MCF 10A (cell line): ENCODE results near the gene MYO5C. TPM values are rescaled to one million over a fixed set of nuclear protein-coding genes. Genes with fewer than 3 reads are reported as not detected.
A peak's percentile ranks its signal among the peaks of the same experiment; 100 is the strongest.

Experiments used
- BruUV-seq: library from RNA; stranded (reverse); fragments of 400-500 nt; replicated peaks from 2 replicates; lab custom pipeline; 2021; lab: Mats Ljungman, UMichigan
- CTCF ChIA-PET: fragments of 300-600 bp; sonication (Branson Sonifier 250); formaldehyde crosslinking; extraction: SDS; loops from one replicate; lab custom pipeline; 2021; ENCODE audit warnings: antibody characterized with exemption, inconsistent platforms; lab: Yijun Ruan, JAX
- POLR2A ChIA-PET: fragments of 300-600, 350-650 bp; sonication (Branson Sonifier 250); formaldehyde crosslinking; extraction: SDS; loops from one replicate; lab custom pipeline; 2020; ENCODE audit warnings: antibody characterized with exemption, inconsistent platforms; lab: Yijun Ruan, JAX
- DNase-seq: peaks from one replicate; pipeline ENCODE4 v3.0.0-alpha.2; 2018; ENCODE audit not compliant: unreplicated experiment
- H3K27ac Mint-ChIP-seq: one replicate; pipeline ENCODE4 v1.8.0; 2022; ENCODE audit warnings: mild to moderate bottlenecking, low read depth, mixed read lengths; ENCODE audit not compliant: unreplicated experiment
- H3K27me3 Mint-ChIP-seq: one replicate; pipeline ENCODE4 v1.8.0; 2022; ENCODE audit warnings: mixed read lengths; ENCODE audit not compliant: insufficient read depth, unreplicated experiment
- H3K36me3 Mint-ChIP-seq: one replicate; pipeline ENCODE4 v1.8.0; 2022; ENCODE audit warnings: mild to moderate bottlenecking, moderate library complexity, mixed read lengths; ENCODE audit not compliant: insufficient read depth, unreplicated experiment
- H3K4me1 Mint-ChIP-seq: one replicate; pipeline ENCODE4 v1.8.0; 2022; ENCODE audit warnings: mixed read lengths; ENCODE audit not compliant: insufficient read depth, unreplicated experiment
- H3K4me3 Mint-ChIP-seq: one replicate; pipeline ENCODE4 v1.8.0; 2022; ENCODE audit warnings: mild to moderate bottlenecking, moderate library complexity, mixed read lengths; ENCODE audit not compliant: unreplicated experiment
- H3K9me3 Mint-ChIP-seq: one replicate; pipeline ENCODE4 v1.8.0; 2022; ENCODE audit warnings: mixed read lengths; ENCODE audit not compliant: unreplicated experiment
- CTCF ChIP-seq: fragments of 200-600 bp; IDR thresholded peaks from one replicate; pipeline ENCODE4 v1.8.0; 2022; ENCODE audit warnings: antibody characterized with exemption, mild to moderate bottlenecking; ENCODE audit not compliant: unreplicated experiment
- intact Hi-C: fragments of 100-400 bp; cut with micrococcal nuclease; formaldehyde crosslinking; loops from 2 replicates; pipeline ENCODE4 v1.14.1; 2022
- total RNA-seq: library from RNA; stranded (reverse); gene quantifications from 2 replicates; pipeline ENCODE4 v1.2.3, GENCODE V29; 2022

The MYO5C gene
- total RNA-seq, 1 experiment from 2014 or later = 29.4 TPM

- no peaks in the 10 kb centered on the region for H3K4me1 Mint-ChIP-seq
- peaks cover 29% of the 10 kb centered on the region for H3K36me3 Mint-ChIP-seq
- no TSS peak for BruUV-seq
- no peak for TF ChIP-seq CTCF
- no peak for DNase-seq
- no peak overlapping the region for H3K4me3 Mint-ChIP-seq
- H3K9me3 Mint-ChIP-seq = no peaks in the 10 kb centered on the region
- no peak overlapping the region for H3K27ac Mint-ChIP-seq
- ChIA-PET CTCF (interaction anchor here (0.6 to 2.0 kb wide), 8 partner anchors 9 to 287 kb away, joined by 3 to 9 read pairs (median 4); no protein-coding TSS in a partner anchor), POLR2A (interaction anchor here (1.7 kb wide), 1 partner anchor 14 kb away, joined by 9 read pairs; no protein-coding TSS in a partner anchor)
- intact Hi-C loops = no loop called here
- H3K27me3 Mint-ChIP-seq = no peaks in the 10 kb centered on the region
These were observed 102.3 kb downstream of the MYO5C start for GRCh38 chr15:52193321-52193720.

GRCh38 chr15:52191207-52191606, 104.4 kb downstream of the MYO5C start, which contains the start of gene GNB5:
TSS of gene GNB5 (minus strand) at chr15:52191392. CDS start at chr15:52184676, 6,716 bp downstream.
- ChIA-PET POLR2A (interaction anchor here (0.6 to 0.9 kb wide), 2 partner anchors 9 to 12 kb away, joined by 4 read pairs; no protein-coding TSS in a partner anchor), CTCF (interaction anchor here (0.6 to 2.0 kb wide), 6 partner anchors 17 to 134 kb away, joined by 3 to 5 read pairs (median 4); no protein-coding TSS in a partner anchor)
- Mint-ChIP-seq H3K4me1 (no peaks in the 10 kb centered on the region), H3K36me3 (peaks cover 26% of the 10 kb centered on the region), H3K27me3 (no peaks in the 10 kb centered on the region), H3K27ac (peak within 1 kb of the TSS; percentile 43), H3K4me3 (no peak within 1 kb of the TSS), H3K9me3 (no peaks in the 10 kb centered on the region)
- no TSS peak for BruUV-seq
- no peak for DNase-seq
- intact Hi-C loops = no loop called here
- no peak for TF ChIP-seq CTCF

GRCh38 chr15:52186651-52187486, 108.7 kb downstream of the MYO5C start:
- DNase-seq = no peak
- ChIA-PET POLR2A (interaction anchor here (0.7 kb wide), 2 partner anchors 49 to 60 kb away, joined by 3 read pairs; no protein-coding TSS in a partner anchor), CTCF (interaction anchor here (1.1 to 1.3 kb wide), 2 partner anchors 17 to 35 kb away, joined by 3 read pairs; no protein-coding TSS in a partner anchor)
- no peaks in the 10 kb centered on the region for H3K27me3 Mint-ChIP-seq
- intact Hi-C loops = no loop called here
- no peak for TF ChIP-seq CTCF
- no peak overlapping the region for H3K4me3 Mint-ChIP-seq
- peaks cover 6% of the 10 kb centered on the region for H3K36me3 Mint-ChIP-seq
- peak overlapping the region; percentile 7 for H3K27ac Mint-ChIP-seq
- no peaks in the 10 kb centered on the region for H3K4me1 Mint-ChIP-seq
- no TSS peak for BruUV-seq
- no peaks in the 10 kb centered on the region for H3K9me3 Mint-ChIP-seq

- no peak for DNase-seq
- H3K4me1 Mint-ChIP-seq = no peaks in the 10 kb centered on the region
- no peak overlapping the region for H3K4me3 Mint-ChIP-seq
- TF ChIP-seq CTCF = no peak
- no peaks in the 10 kb centered on the region for H3K9me3 Mint-ChIP-seq
- ChIA-PET CTCF (interaction anchor here (0.7 to 3.9 kb wide), 6 partner anchors 9 to 108 kb away, joined by 3 to 46 read pairs (median 9); no protein-coding TSS in a partner anchor), POLR2A (no interaction called here)
- BruUV-seq = no TSS peak
- H3K27me3 Mint-ChIP-seq = no peaks in the 10 kb centered on the region
- intact Hi-C loops = no loop called here
- no peak overlapping the region for H3K27ac Mint-ChIP-seq
- no peaks in the 10 kb centered on the region for H3K36me3 Mint-ChIP-seq
These were observed 110.4 kb downstream of the MYO5C start for GRCh38 chr15:52185151-52185561.
